Adrenal gland (tissue), 12 donors: ENCODE data around the gene PLA2G4B. TPM values are rescaled to one million over a fixed set of nuclear protein-coding genes. Genes with fewer than 3 reads are reported as not detected.

Experiments
- DNase-seq, 7 donors: peaks; one replicate each; pipeline ENCODE4 v3.0.0-alpha.2; 2019 to 2020
- H3K27ac ChIP-seq, 5 donors: fragments of 200-600 bp; sonication (generic) in 4 of 5; 1 replicate in 3 of 5; 2 replicates in 2 of 5; pipeline versions ENCODE4 v1.5.1 to v1.8.0; 2016 to 2020; ENCODE audit warnings: mild to moderate bottlenecking in 1 of 5
- H3K27me3 ChIP-seq: fragments of 200-600 bp; 2 replicates; pipeline ENCODE4 v1.8.0; 2021
- H3K36me3 ChIP-seq, 2 donors: fragments of 200-600 bp; replicated peaks in 1 of 2; 1 replicate in 1 of 2; 2 replicates in 1 of 2; pipeline versions ENCODE4 v1.5.1 to v1.8.0; 2018 to 2022
- H3K4me1 ChIP-seq, 2 donors: fragments of 200-600 bp; replicated peaks in 1 of 2; 1 replicate in 1 of 2; 2 replicates in 1 of 2; pipeline versions ENCODE4 v1.5.1 to v1.8.0; 2018 to 2021
- H3K4me3 ChIP-seq, 4 donors: fragments of 200-600 bp; sonication (generic) in 3 of 4; one replicate each; pipeline ENCODE4 v1.5.1; 2016 to 2018
- H3K9me3 ChIP-seq, 3 donors: fragments of 200-600 bp; sonication (generic) in 1 of 3; replicated peaks in 1 of 3; 1 replicate in 2 of 3; 2 replicates in 1 of 3; pipeline versions ENCODE4 v1.5.1 to v1.8.0; 2016 to 2021
- POLR2A ChIP-seq, 2 donors: fragments of 450-650 bp; IDR thresholded peaks; one replicate each; pipeline ENCODE4 v1.6.1; 2017; ENCODE audit warnings: antibody characterized with exemption in 2 of 2, mild to moderate bottlenecking in 2 of 2, moderate library complexity in 1 of 2
- WGBS, 4 donors: extraction: QIAGEN DNeasy Blood & Tissue Kit in 2 of 4; methylation state at CpG; one replicate each; pipeline versions ENCODE4 v1.1.5 to v1.1.7; 2013 to 2017; 5-methylcytosine and 5-hydroxymethylcytosine counted together
- intact Hi-C, 2 donors: fragments of 100-400 bp; cut with DNase I; formaldehyde crosslinking; loops; one replicate each; pipeline versions ENCODE4 v1.14.1 to v1.15.0; 2022 to 2023
- polyA plus RNA-seq, 3 donors: library from polyadenylated mRNA; stranded (reverse); fragments of 200-250 nt in 2 of 3; fragments of 350-450 nt in 1 of 3; fragmentation: Illumina TruSeq in 1 of 3; extraction: RNeasy Lipid Tissue Mini Kit (QIAGEN cat#74804) in 1 of 3; gene quantifications; one replicate each; pipeline ENCODE4 v1.2.3, GENCODE V29; 2013 to 2014
- total RNA-seq, 9 donors: library from RNA; depleted of rRNA in 4 of 9; stranded (reverse); fragments of >200 nt in 4 of 9; fragments of 120-200 nt in 1 of 9; fragmentation: NEBNext Ultra II Directional in 1 of 9; extraction: Animal tissue kit (Norgen Biotek cat#: 25700) in 1 of 9; gene quantifications; one replicate each; pipeline versions ENCODE4 v1.1.0 to v1.2.4, GENCODE V29; 2013 to 2023
- TF ChIP-seq, protein P1 (sequence below), 6 experiments: fragments of 450-650 bp in 4 of 6; fragments of 200-600 bp in 2 of 6; sonication (generic) in 1 of 6; IDR thresholded peaks; 1 replicate in 5 of 6; 2 replicates in 1 of 6; pipeline versions ENCODE4 v1.5.1 to v1.8.0; 2016 to 2021; ENCODE audit warnings: antibody characterized with exemption in 6 of 6, mild to moderate bottlenecking in 2 of 6, moderate library complexity in 1 of 6
- donor health status: healthy with polysubstance abuse.
- donor health status: Bipolar disorder and iron deficiency.
- donor health status: DM: yes; HTN: yes; CAD: no.
- donor health status: DM: no; HTN: no; CAD: no.
- donor health status: DM: no; HTN: no; CAD: no.
- donor health status: DM: yes; HTN: yes; CAD: no.

PLA2G4B gene
- total and polyA plus RNA-seq, 12 donors: 0.35 to 26.4 (median 4.9) TPM

DNA sequence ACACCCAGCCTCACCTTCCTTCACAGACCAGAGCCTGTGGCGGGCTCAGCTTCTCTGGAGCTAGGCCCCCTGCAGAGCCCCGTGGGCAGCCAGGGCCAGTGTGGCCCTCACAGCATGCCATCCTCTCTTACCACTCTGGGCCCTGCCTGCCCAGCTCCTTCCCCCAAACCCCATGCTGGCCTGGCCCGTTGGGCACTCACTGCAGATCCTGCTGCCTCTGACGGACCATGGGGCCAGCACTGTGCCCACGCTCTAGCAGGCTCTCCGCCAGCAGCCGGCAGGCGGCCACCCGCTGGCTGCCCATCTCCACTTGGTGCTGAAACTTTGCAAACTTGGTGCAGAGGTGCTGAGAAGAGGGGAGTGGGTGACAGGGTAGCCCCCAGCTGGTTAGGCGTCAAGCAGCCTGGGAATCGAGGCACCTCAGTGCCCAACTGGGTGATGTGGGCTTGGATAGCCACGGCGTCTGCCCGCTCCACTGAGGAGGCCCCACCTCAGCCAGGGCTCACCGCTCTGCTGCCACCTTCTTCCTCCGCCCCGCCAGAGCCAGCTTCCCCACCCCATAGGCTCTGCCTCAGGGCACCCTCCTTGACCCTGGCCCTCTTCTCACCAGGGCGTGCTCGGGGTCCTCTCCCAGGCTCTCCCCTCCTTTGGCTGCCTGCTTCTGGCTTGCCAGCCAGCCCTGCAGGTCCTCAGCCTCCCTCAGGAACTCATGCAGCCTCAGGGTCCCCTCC, 32.7 kb downstream of the PLA2G4B start:
- H3K4me1 ChIP-seq: peaks cover 4 to 8% of the 10 kb centered on the region in 2 donors
- peak overlapping the region in 2 of 5 donors; percentile 44 to 65 for H3K27ac ChIP-seq
- WGBS, 4 donors: 92 to 97% (median 94%) methylated on average over 7 to 19 of the region's 19 CpGs
- DNase-seq: no peak
- H3K36me3 ChIP-seq: no peaks in the 10 kb centered on the region
- no peaks in the 10 kb centered on the region for H3K27me3 ChIP-seq
- TF ChIP-seq POLR2A (IDR thresholded peaks at IDR 0.05): no peak
- TF ChIP-seq, protein P1, sequence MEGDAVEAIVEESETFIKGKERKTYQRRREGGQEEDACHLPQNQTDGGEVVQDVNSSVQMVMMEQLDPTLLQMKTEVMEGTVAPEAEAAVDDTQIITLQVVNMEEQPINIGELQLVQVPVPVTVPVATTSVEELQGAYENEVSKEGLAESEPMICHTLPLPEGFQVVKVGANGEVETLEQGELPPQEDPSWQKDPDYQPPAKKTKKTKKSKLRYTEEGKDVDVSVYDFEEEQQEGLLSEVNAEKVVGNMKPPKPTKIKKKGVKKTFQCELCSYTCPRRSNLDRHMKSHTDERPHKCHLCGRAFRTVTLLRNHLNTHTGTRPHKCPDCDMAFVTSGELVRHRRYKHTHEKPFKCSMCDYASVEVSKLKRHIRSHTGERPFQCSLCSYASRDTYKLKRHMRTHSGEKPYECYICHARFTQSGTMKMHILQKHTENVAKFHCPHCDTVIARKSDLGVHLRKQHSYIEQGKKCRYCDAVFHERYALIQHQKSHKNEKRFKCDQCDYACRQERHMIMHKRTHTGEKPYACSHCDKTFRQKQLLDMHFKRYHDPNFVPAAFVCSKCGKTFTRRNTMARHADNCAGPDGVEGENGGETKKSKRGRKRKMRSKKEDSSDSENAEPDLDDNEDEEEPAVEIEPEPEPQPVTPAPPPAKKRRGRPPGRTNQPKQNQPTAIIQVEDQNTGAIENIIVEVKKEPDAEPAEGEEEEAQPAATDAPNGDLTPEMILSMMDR (IDR thresholded peaks at IDR 0.05): no peak
- intact Hi-C loops: no loop called here
- H3K4me3 ChIP-seq: no peak overlapping the region
- no peaks in the 10 kb centered on the region for H3K9me3 ChIP-seq

DNA sequence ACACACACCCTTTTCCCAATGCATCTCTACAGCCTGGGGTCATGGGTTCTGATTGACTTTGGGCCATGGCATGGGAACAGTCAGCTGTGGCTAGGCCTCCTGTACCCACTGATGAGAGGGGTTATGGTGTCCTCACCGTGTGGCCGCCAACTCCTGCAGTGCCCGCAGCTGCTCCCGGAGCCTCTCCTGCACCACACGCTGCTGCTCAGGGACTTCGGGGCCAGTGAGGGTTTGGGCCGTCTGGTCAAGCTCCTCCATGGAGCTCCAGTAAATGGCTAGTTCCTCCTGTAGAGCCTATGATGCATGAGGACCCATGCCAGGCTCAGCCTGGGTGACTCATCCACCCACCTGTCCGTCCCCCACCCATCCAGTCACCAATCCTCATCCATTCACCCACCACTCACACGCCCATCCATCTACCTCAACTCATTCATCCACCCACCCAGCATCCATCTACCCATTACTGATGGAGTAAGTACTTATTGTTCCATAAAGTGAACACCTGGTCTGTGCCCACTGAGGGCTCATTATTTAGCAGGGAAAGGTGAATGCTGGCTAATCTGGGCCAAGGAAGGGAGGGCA, 33.6 kb downstream of the PLA2G4B start:
- H3K4me3 ChIP-seq: no peak overlapping the region
- intact Hi-C loops: no loop called here
- H3K36me3 ChIP-seq: no peaks in the 10 kb centered on the region
- no peaks in the 10 kb centered on the region for H3K9me3 ChIP-seq
- no peaks in the 10 kb centered on the region for H3K27me3 ChIP-seq
- TF ChIP-seq, protein P1 (IDR thresholded peaks at IDR 0.05): no peak
- TF ChIP-seq POLR2A (IDR thresholded peaks at IDR 0.05): no peak
- H3K4me1 ChIP-seq: peaks cover 4 to 8% of the 10 kb centered on the region in 2 donors
- no peak overlapping the region for H3K27ac ChIP-seq
- WGBS, 4 donors: 90 to 96% (median 96%) methylated on average over 2 to 9 of the region's 9 CpGs
- no peak for DNase-seq

DNA sequence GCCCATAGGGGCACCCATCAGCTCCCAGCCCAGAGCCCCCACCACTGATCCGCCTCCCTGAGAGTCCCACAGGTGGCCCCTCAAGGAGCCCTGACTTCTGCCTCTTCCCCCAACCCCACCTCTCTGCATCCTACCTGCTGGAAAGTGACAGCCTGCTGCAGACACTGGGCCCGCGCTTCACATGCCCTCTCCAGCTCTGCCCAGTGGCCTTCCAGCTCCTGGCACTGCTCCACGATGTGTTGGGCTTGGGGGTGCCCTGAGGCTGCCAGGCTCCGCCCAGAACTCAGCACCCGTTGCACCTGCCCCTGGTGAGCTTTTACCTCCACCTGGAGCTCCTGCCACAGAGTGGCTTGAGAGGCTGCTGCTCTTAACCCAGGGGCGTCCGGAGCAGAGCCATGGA, 35.1 kb downstream of the PLA2G4B start:
- Histone ChIP-seq H3K36me3 (no peaks in the 10 kb centered on the region), H3K9me3 (no peaks in the 10 kb centered on the region), H3K27me3 (no peaks in the 10 kb centered on the region), H3K4me3 (no peak overlapping the region), H3K27ac (no peak overlapping the region), H3K4me1 (peaks cover 4 to 8% of the 10 kb centered on the region in 2 donors)
- intact Hi-C loops: no loop called here
- DNase-seq: no peak
- WGBS, 4 donors: 84 to 100% (median 91%) methylated on average over 3 to 8 of the region's 8 CpGs
- TF ChIP-seq, protein P1 (IDR thresholded peaks at IDR 0.05): no peak
- no peak for TF ChIP-seq POLR2A (IDR thresholded peaks at IDR 0.05)

DNA sequence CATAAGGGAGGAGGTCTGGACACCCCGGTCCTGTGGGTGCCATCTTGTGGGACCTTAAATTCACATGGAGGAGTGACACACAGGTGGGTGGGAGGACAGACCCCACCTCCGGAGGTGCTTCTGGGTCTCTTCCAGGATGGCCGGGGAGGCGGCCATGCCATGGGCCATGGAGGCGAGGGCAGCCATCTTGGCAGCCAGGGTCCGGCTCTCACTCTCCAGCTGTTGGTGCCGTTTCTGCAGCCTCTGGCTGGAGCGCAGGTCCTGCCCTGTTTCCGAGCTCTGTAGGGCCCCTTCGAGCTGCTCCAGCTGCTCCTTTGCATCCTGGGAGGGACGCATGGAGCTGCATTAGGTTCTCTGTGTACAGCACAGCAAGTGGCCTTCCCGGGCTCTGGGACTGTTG, 36.1 kb downstream of the PLA2G4B start:
- 90 to 97% (median 92%) methylated on average over 4 to 12 of the region's 12 CpGs for WGBS, 4 donors
- H3K27ac ChIP-seq: no peak overlapping the region
- no peaks in the 10 kb centered on the region for H3K9me3 ChIP-seq
- DNase-seq: no peak
- H3K27me3 ChIP-seq: no peaks in the 10 kb centered on the region
- H3K4me3 ChIP-seq: no peak overlapping the region
- no peaks in the 10 kb centered on the region for H3K36me3 ChIP-seq
- intact Hi-C loops: no loop called here
- H3K4me1 ChIP-seq: peaks cover 4 to 8% of the 10 kb centered on the region in 2 donors
- TF ChIP-seq, protein P1 (IDR thresholded peaks at IDR 0.05): no peak
- no peak for TF ChIP-seq POLR2A (IDR thresholded peaks at IDR 0.05)
